Gastrocnemius medialis (tissue), 4 donors: Measurements from ENCODE around the gene ARSG.

Source experiments
- POLR2A ChIP-seq, 2 donors: fragments of 450-650 bp; IDR thresholded peaks; one replicate each; pipeline ENCODE4 v1.6.1; 2017; ENCODE audit warnings: antibody characterized with exemption in 2 of 2, mild to moderate bottlenecking in 2 of 2, moderate library complexity in 2 of 2
- TF ChIP-seq, protein P1 (sequence below), 5 experiments: fragments of 450-650 bp in 3 of 5; fragments of 200-600 bp in 2 of 5; sonication (generic) in 2 of 5; IDR thresholded peaks in 4 of 5; conservative IDR thresholded peaks in 1 of 5; 1 replicate in 4 of 5; 2 replicates in 1 of 5; pipeline ENCODE4 v1.5.1; 2016 to 2019; ENCODE audit warnings: antibody characterized with exemption in 5 of 5, mild to moderate bottlenecking in 3 of 5, moderate library complexity in 3 of 5

DNA sequence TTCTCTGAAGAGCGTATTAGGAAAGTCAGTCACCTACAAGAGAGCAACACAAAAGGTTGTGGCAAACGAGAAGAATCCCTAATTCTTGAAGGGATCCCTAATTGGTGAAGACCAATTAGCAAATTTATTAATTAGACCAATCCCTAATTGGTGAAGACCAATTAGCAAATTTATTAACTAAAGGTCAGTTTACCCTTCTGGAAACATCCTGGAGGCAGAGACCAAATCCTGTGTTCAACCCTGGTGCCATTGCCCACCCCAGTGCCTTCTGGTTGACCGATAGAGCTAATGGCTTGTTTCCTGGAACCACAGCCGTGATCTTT lies 91.8 kb downstream of the ARSG start:
- TF ChIP-seq POLR2A (IDR thresholded peaks at IDR 0.05), result no peak
- TF ChIP-seq, protein P1, sequence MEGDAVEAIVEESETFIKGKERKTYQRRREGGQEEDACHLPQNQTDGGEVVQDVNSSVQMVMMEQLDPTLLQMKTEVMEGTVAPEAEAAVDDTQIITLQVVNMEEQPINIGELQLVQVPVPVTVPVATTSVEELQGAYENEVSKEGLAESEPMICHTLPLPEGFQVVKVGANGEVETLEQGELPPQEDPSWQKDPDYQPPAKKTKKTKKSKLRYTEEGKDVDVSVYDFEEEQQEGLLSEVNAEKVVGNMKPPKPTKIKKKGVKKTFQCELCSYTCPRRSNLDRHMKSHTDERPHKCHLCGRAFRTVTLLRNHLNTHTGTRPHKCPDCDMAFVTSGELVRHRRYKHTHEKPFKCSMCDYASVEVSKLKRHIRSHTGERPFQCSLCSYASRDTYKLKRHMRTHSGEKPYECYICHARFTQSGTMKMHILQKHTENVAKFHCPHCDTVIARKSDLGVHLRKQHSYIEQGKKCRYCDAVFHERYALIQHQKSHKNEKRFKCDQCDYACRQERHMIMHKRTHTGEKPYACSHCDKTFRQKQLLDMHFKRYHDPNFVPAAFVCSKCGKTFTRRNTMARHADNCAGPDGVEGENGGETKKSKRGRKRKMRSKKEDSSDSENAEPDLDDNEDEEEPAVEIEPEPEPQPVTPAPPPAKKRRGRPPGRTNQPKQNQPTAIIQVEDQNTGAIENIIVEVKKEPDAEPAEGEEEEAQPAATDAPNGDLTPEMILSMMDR (IDR thresholded peaks at IDR 0.05 in 4 of 5, conservative IDR thresholded peaks at IDR 0.05 in 1 of 5), result no peak
